Measurements from ENCODE around the gene OR51G1. TPM values are rescaled to one million over a fixed set of nuclear protein-coding genes. Genes with fewer than 3 reads are reported as not detected.

OR51G1 gene
- total RNA-seq, 2 experiments from 2014 or later = not detected

GRCh38 chr11:4932751-4933150 lies 8.6 kb upstream of the OR51G1 start:
- DNase-seq (no peak), ATAC-seq (ENCODE audit: poor library complexity) (no peak)
- Histone ChIP-seq H3K9me3 (ENCODE audit: control insufficient read depth in 1 of 2, insufficient read depth in 1 of 2, low read length in 2 of 2) (no peaks in the 10 kb centered on the region), H3K36me3 (ENCODE audit: insufficient read depth, low read length) (no peaks in the 10 kb centered on the region), H3K4me3 (ENCODE audit: low read length) (no peak overlapping the region), H3K27me3 (ENCODE audit: control insufficient read depth in 1 of 2, insufficient read depth in 2 of 2, low read length in 2 of 2) (no peaks in the 10 kb centered on the region), H3K4me1 (ENCODE audit: insufficient read depth, low read length) (no peaks in the 10 kb centered on the region), H3K27ac (ENCODE audit: low read depth in 1 of 2, low read length in 2 of 2) (no peak overlapping the region)
- Mint-ChIP-seq H3K36me3 (ENCODE audit: low read depth) (no peaks in the 10 kb centered on the region), H3K27ac (no peak overlapping the region), H3K4me3 (no peak overlapping the region), H3K9me3 (peaks cover 5% of the 10 kb centered on the region), H3K27me3 (no peaks in the 10 kb centered on the region), H3K4me1 (ENCODE audit: low read depth) (no peaks in the 10 kb centered on the region)
- intact Hi-C loops (cut with DNase I, micrococcal nuclease) = no loop called here
- CTCF ChIA-PET = no interaction called here
- no peak for TF ChIP-seq CTCF (IDR thresholded peaks at IDR 0.05)
- POLR2A ChIA-PET = no interaction called here

DNA sequence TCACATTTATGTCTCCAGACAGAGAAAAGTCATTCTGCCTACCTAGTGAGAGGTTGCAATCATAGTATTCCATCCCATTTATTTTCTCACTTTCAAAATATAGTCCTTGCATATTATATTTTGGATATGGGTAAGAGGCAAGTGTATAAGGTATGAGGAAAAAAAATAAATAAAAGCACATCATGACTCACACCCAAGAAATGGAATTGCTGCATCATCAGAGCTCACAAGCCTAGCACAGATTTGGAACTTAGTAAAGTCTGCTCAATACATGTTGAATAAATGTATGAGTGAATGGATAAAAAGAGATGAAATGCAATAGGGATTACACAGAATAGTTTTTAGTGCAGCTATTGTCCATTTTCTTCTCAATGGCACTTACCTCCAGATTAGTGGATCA lies 2.5 kb upstream of the OR51G1 start:
- intact Hi-C loops (cut with DNase I, micrococcal nuclease) = no loop called here
- no peak overlapping the region for H3K4me3 ChIP-seq (ENCODE audit: low read length)
- Mint-ChIP-seq H3K27ac (no peak overlapping the region), H3K27me3 (peaks cover 8% of the 10 kb centered on the region), H3K9me3 (no peaks in the 10 kb centered on the region), H3K4me3 (no peak overlapping the region), H3K36me3 (ENCODE audit: low read depth) (no peaks in the 10 kb centered on the region), H3K4me1 (ENCODE audit: low read depth) (no peaks in the 10 kb centered on the region)
- ChIA-PET CTCF (no interaction called here), POLR2A (no interaction called here)
- no peak overlapping the region for H3K27ac ChIP-seq (ENCODE audit: low read depth in 1 of 2, low read length in 2 of 2)
- ATAC-seq (ENCODE audit: poor library complexity) (no peak), DNase-seq (no peak)
- no peaks in the 10 kb centered on the region for H3K4me1 ChIP-seq (ENCODE audit: insufficient read depth, low read length)
- no peaks in the 10 kb centered on the region for H3K27me3 ChIP-seq (ENCODE audit: control insufficient read depth in 1 of 2, insufficient read depth in 2 of 2, low read length in 2 of 2)
- TF ChIP-seq CTCF (IDR thresholded peaks at IDR 0.05) = no peak
- no peaks in the 10 kb centered on the region for H3K36me3 ChIP-seq (ENCODE audit: insufficient read depth, low read length)
- H3K9me3 ChIP-seq (ENCODE audit: control insufficient read depth in 1 of 2, insufficient read depth in 1 of 2, low read length in 2 of 2) = peaks cover 0 to 4% of the 10 kb centered on the region in 2 experiments

GRCh38 chr11:4922304-4922703 lies 1.8 kb downstream of the OR51G1 start:
- Mint-ChIP-seq H3K4me3 (no peak overlapping the region), H3K4me1 (ENCODE audit: low read depth) (no peaks in the 10 kb centered on the region), H3K27me3 (peaks cover 11% of the 10 kb centered on the region), H3K27ac (no peak overlapping the region), H3K9me3 (no peaks in the 10 kb centered on the region), H3K36me3 (ENCODE audit: low read depth) (no peaks in the 10 kb centered on the region)
- POLR2A ChIA-PET = no interaction called here
- Histone ChIP-seq H3K9me3 (ENCODE audit: control insufficient read depth in 1 of 2, insufficient read depth in 1 of 2, low read length in 2 of 2) (peaks cover 0 to 4% of the 10 kb centered on the region in 2 experiments), H3K4me1 (ENCODE audit: insufficient read depth, low read length) (no peaks in the 10 kb centered on the region), H3K27ac (ENCODE audit: low read depth in 1 of 2, low read length in 2 of 2) (no peak overlapping the region), H3K27me3 (ENCODE audit: control insufficient read depth in 1 of 2, insufficient read depth in 2 of 2, low read length in 2 of 2) (no peaks in the 10 kb centered on the region), H3K4me3 (ENCODE audit: low read length) (no peak overlapping the region), H3K36me3 (ENCODE audit: insufficient read depth, low read length) (no peaks in the 10 kb centered on the region)
- intact Hi-C loops (cut with DNase I, micrococcal nuclease) = no loop called here
- TF ChIP-seq CTCF (IDR thresholded peaks at IDR 0.05) = no peak
- DNase-seq (no peak), ATAC-seq (ENCODE audit: poor library complexity) (no peak)
- CTCF ChIA-PET = no interaction called here

All from CD4-positive, alpha-beta T cell (primary cell).